ENCODE measurements around the gene DRGX. TPM values are rescaled to one million over a fixed set of nuclear protein-coding genes. Genes with fewer than 3 reads are reported as not detected.

Gene DRGX
- total and polyA plus RNA-seq, 7 donors: 0.04 TPM; not detected in 6

GRCh38 chr10:49352323-49352722 lies 43.6 kb downstream of the DRGX start:
- 78 to 87% (median 84%) methylated on average over 2 of the region's 2 CpGs for WGBS, 3 donors
- TF ChIP-seq CTCF (IDR thresholded peaks at IDR 0.05): no peak
- Histone ChIP-seq H3K36me3 (ENCODE audit: insufficient read depth in 1 of 2, low read depth in 1 of 2) (no peaks in the 10 kb centered on the region), H3K9me3 (peaks cover 2% of the 10 kb centered on the region), H3K4me1 (no peaks in the 10 kb centered on the region), H3K4me3 (no peak overlapping the region), H3K27ac (no peak overlapping the region), H3K27me3 (ENCODE audit: insufficient read depth in 3 of 3, low read length in 2 of 3) (peaks cover 0 to 4% (median 0%) of the 10 kb centered on the region in 3 donors)
- intact Hi-C loops (cut with DNase I): no loop called here
- DNase-seq: no peak
- no peak for ATAC-seq

- intact Hi-C loops (cut with DNase I): no loop called here
- H3K9me3 ChIP-seq: no peaks in the 10 kb centered on the region
- DNase-seq: no peak
- peaks cover 0 to 4% (median 0%) of the 10 kb centered on the region in 3 donors for H3K27me3 ChIP-seq (ENCODE audit: insufficient read depth in 3 of 3, low read length in 2 of 3)
- no peaks in the 10 kb centered on the region for H3K36me3 ChIP-seq (ENCODE audit: insufficient read depth in 1 of 2, low read depth in 1 of 2)
- WGBS, 3 donors: 76 to 81% (median 77%) methylated on average over 4 of the region's 4 CpGs
- H3K27ac ChIP-seq: no peak overlapping the region
- H3K4me3 ChIP-seq: no peak overlapping the region
- no peak for TF ChIP-seq CTCF (IDR thresholded peaks at IDR 0.05)
- no peak for ATAC-seq
- H3K4me1 ChIP-seq: no peaks in the 10 kb centered on the region
Observed at GRCh38 chr10:49351669-49352068, 44.2 kb downstream of the DRGX start.

- H3K27ac ChIP-seq: no peak overlapping the region
- peaks cover 0 to 4% (median 0%) of the 10 kb centered on the region in 3 donors for H3K27me3 ChIP-seq (ENCODE audit: insufficient read depth in 3 of 3, low read length in 2 of 3)
- no peak for TF ChIP-seq CTCF (IDR thresholded peaks at IDR 0.05)
- H3K36me3 ChIP-seq (ENCODE audit: insufficient read depth in 1 of 2, low read depth in 1 of 2): no peaks in the 10 kb centered on the region
- no peaks in the 10 kb centered on the region for H3K9me3 ChIP-seq
- intact Hi-C loops (cut with DNase I): no loop called here
- DNase-seq (no peak), ATAC-seq (no peak)
- no peaks in the 10 kb centered on the region for H3K4me1 ChIP-seq
- no peak overlapping the region for H3K4me3 ChIP-seq
- WGBS, 3 donors: 63 to 68% (median 64%) methylated on average over 4 of the region's 4 CpGs
Observed at GRCh38 chr10:49350846-49351532, 44.9 kb downstream of the DRGX start.

- Histone ChIP-seq H3K9me3 (no peaks in the 10 kb centered on the region), H3K4me1 (no peaks in the 10 kb centered on the region), H3K36me3 (ENCODE audit: insufficient read depth in 1 of 2, low read depth in 1 of 2) (no peaks in the 10 kb centered on the region), H3K27ac (no peak overlapping the region), H3K4me3 (no peak overlapping the region), H3K27me3 (ENCODE audit: insufficient read depth in 3 of 3, low read length in 2 of 3) (peaks cover 0 to 4% (median 0%) of the 10 kb centered on the region in 3 donors)
- DNase-seq (no peak), ATAC-seq (no peak)
- no peak for TF ChIP-seq CTCF (IDR thresholded peaks at IDR 0.05)
- intact Hi-C loops (cut with DNase I): no loop called here
Observed at GRCh38 chr10:49350138-49350537, 45.8 kb downstream of the DRGX start.

- TF ChIP-seq CTCF (IDR thresholded peaks at IDR 0.05): no peak
- intact Hi-C loops (cut with DNase I): no loop called here
- H3K36me3 ChIP-seq (ENCODE audit: insufficient read depth in 1 of 2, low read depth in 1 of 2): no peaks in the 10 kb centered on the region
- ATAC-seq: no peak
- DNase-seq: no peak
- no peak overlapping the region for H3K4me3 ChIP-seq
- peaks cover 0 to 4% (median 0%) of the 10 kb centered on the region in 3 donors for H3K27me3 ChIP-seq (ENCODE audit: insufficient read depth in 3 of 3, low read length in 2 of 3)
- no peaks in the 10 kb centered on the region for H3K9me3 ChIP-seq
- H3K27ac ChIP-seq: no peak overlapping the region
- no peaks in the 10 kb centered on the region for H3K4me1 ChIP-seq
- WGBS, 3 donors: 94 to 98% (median 94%) methylated on average over 4 of the region's 4 CpGs
Observed at GRCh38 chr10:49349390-49349789, 46.5 kb downstream of the DRGX start.

Measured in psoas muscle (tissue), 8 donors.